ES-I3 (cell line): Measurements from ENCODE around the gene PALM2AKAP2.
A peak's percentile ranks its signal among the peaks of the same experiment; 100 is the strongest.

ENCODE experiments used
- H3K36me3 ChIP-seq: 2 replicates; pipeline ENCODE4 v1.6.1; 2013; ENCODE audit warnings: mild to moderate bottlenecking, low read length, control low read depth, moderate library complexity; ENCODE audit not compliant: insufficient read depth
- H3K4me1 ChIP-seq: 2 replicates; pipeline ENCODE4 v1.6.1; 2013; ENCODE audit warnings: mild to moderate bottlenecking, control low read depth, low read length; ENCODE audit not compliant: insufficient read depth
- H3K9ac ChIP-seq: 2 replicates; pipeline ENCODE4 v1.6.1; 2013; ENCODE audit warnings: low read depth, mild to moderate bottlenecking, low read length, moderate library complexity
- H3K9me3 ChIP-seq: 2 replicates; pipeline ENCODE4 v1.6.1; 2013; ENCODE audit warnings: mild to moderate bottlenecking, low read length, moderate library complexity; ENCODE audit not compliant: control insufficient read depth, insufficient read depth

PALM2AKAP2 gene

GRCh38 chr9:109779711-109780452 lies at the start of gene PALM2AKAP2:
Gene PALM2AKAP2, plus strand, starts transcription at chr9:109780198. Its CDS starts 291 bp downstream, at chr9:109780489.
- Histone ChIP-seq H3K9ac (peak within 1 kb of the TSS; percentile 72), H3K36me3 (no peaks in the 10 kb centered on the region), H3K9me3 (no peaks in the 10 kb centered on the region), H3K4me1 (no peaks in the 10 kb centered on the region; the same call in 1 of the 2 replicates)

DNA sequence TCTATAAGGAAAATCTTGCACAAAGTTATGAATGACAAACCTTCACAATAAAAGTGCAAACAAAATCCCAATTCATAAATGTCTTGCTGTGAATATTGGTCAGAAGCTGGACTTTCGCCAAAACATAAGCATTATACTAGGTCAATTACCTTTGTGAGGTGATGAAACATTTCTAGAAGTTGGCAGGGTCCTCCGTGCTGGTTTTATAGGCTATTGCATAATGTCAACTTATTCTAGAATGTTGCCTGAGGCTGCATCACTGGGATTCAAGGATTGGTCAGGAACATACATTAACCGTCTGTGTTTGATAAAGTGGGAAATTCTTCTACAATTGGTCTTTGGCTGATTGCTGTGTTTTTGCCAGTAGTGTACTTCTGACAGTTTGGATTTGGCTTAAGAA lies 49.8 kb upstream of the PALM2AKAP2 start:
- no peak overlapping the region for H3K9ac ChIP-seq
- H3K4me1 ChIP-seq: no peaks in the 10 kb centered on the region
- no peaks in the 10 kb centered on the region for H3K36me3 ChIP-seq
- no peaks in the 10 kb centered on the region for H3K9me3 ChIP-seq

- Histone ChIP-seq H3K36me3 (no peaks in the 10 kb centered on the region), H3K4me1 (no peaks in the 10 kb centered on the region), H3K9me3 (no peaks in the 10 kb centered on the region), H3K9ac (no peak overlapping the region)
Observed at GRCh38 chr9:109733690-109734089, 46.3 kb upstream of the PALM2AKAP2 start.

- H3K9ac ChIP-seq: no peak overlapping the region
- no peaks in the 10 kb centered on the region for H3K36me3 ChIP-seq
- no peaks in the 10 kb centered on the region for H3K4me1 ChIP-seq
- no peaks in the 10 kb centered on the region for H3K9me3 ChIP-seq
Observed at GRCh38 chr9:109734814-109735213, 45.2 kb upstream of the PALM2AKAP2 start.

- no peaks in the 10 kb centered on the region for H3K36me3 ChIP-seq
- H3K4me1 ChIP-seq: no peaks in the 10 kb centered on the region
- H3K9ac ChIP-seq: no peak overlapping the region
- H3K9me3 ChIP-seq: no peaks in the 10 kb centered on the region
Observed at GRCh38 chr9:109735801-109736200, 44.2 kb upstream of the PALM2AKAP2 start.

DNA sequence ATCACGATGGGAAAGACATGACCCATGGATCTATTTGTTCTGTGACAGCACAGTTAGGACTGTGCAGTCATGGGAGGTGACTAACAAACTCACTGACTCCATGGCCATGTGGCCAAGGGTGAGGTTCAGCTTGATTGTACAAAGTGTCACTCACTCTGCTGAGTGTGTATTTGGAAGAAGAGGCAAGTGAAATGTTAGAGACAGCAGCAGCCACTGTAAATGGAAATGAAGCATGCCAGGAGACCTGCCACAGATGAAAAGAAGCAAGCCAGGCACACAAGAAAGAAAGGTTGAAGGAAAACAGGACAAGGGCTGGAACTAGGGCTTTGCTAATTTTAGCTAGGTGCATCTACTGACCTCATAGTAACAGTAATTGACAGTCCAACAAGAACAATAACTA lies 42.7 kb upstream of the PALM2AKAP2 start:
- no peaks in the 10 kb centered on the region for H3K36me3 ChIP-seq
- H3K9me3 ChIP-seq: no peaks in the 10 kb centered on the region
- no peak overlapping the region for H3K9ac ChIP-seq
- H3K4me1 ChIP-seq: no peaks in the 10 kb centered on the region

DNA sequence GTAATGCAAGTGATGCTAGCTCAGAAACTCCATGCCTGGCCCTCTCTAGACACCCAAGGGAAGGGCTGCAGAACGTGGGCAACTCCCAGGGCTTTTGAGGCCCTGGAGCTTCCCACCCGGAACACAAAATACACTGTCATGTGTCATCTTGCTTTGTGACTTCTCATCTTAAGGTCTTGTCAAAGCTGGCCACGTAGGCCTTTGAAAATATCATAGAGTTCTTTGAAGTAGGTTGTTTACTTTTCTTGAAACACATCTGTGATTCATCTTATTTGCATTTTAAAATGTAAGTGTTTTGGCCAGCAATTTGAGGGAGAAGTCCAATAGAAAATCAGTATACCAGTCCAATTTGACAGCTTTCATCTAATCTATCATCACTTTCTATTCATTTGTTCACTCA lies 40.2 kb upstream of the PALM2AKAP2 start:
- H3K9me3 ChIP-seq: no peaks in the 10 kb centered on the region
- H3K36me3 ChIP-seq: no peaks in the 10 kb centered on the region
- no peak overlapping the region for H3K9ac ChIP-seq
- no peaks in the 10 kb centered on the region for H3K4me1 ChIP-seq

GRCh38 chr9:109742776-109743348 lies 37.1 kb upstream of the PALM2AKAP2 start:
- no peaks in the 10 kb centered on the region for H3K36me3 ChIP-seq
- peaks cover 4% of the 10 kb centered on the region; the same call in 1 of the 2 replicates for H3K4me1 ChIP-seq
- no peaks in the 10 kb centered on the region for H3K9me3 ChIP-seq
- no peak overlapping the region for H3K9ac ChIP-seq

- no peaks in the 10 kb centered on the region for H3K9me3 ChIP-seq
- H3K4me1 ChIP-seq: peaks cover 4% of the 10 kb centered on the region; the same call in 1 of the 2 replicates
- H3K36me3 ChIP-seq: no peaks in the 10 kb centered on the region
- H3K9ac ChIP-seq: no peak overlapping the region
Observed at GRCh38 chr9:109743696-109744095, 36.3 kb upstream of the PALM2AKAP2 start.

GRCh38 chr9:109745335-109746283 lies 34.4 kb upstream of the PALM2AKAP2 start:
- Histone ChIP-seq H3K9ac (no peak overlapping the region), H3K36me3 (no peaks in the 10 kb centered on the region), H3K4me1 (peaks cover 5% of the 10 kb centered on the region; the same call in 1 of the 2 replicates), H3K9me3 (no peaks in the 10 kb centered on the region)

GRCh38 chr9:109751253-109751652 lies 28.7 kb upstream of the PALM2AKAP2 start:
- Histone ChIP-seq H3K4me1 (peaks cover 11% of the 10 kb centered on the region), H3K9ac (no peak overlapping the region), H3K9me3 (no peaks in the 10 kb centered on the region), H3K36me3 (no peaks in the 10 kb centered on the region)

- H3K4me1 ChIP-seq: peaks cover 11% of the 10 kb centered on the region
- H3K9ac ChIP-seq: no peak overlapping the region
- H3K36me3 ChIP-seq: no peaks in the 10 kb centered on the region
- no peaks in the 10 kb centered on the region for H3K9me3 ChIP-seq
Observed at GRCh38 chr9:109753308-109753707, 26.7 kb upstream of the PALM2AKAP2 start.

DNA sequence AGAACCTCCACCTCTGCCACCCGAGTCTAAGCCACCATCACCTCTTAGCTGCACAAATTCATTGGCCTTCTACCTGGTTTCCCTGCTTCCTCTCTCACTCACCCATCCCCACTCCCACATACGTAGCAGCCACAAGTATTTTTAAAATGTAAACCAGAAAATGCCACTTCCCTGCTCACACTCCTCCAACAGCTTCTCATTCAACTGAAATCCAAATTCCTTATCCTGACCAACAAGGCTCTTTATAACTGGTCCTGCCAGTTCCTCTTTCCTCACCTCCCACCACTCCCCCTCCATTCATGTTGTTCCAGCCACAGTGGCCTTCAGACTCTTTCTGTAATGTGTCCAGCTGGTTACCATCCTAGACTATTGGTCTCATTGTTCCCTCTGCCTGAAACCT lies 25.0 kb upstream of the PALM2AKAP2 start:
- H3K4me1 ChIP-seq: peaks cover 11% of the 10 kb centered on the region
- no peaks in the 10 kb centered on the region for H3K9me3 ChIP-seq
- H3K9ac ChIP-seq: no peak overlapping the region
- no peaks in the 10 kb centered on the region for H3K36me3 ChIP-seq

- Histone ChIP-seq H3K9ac (no peak overlapping the region), H3K4me1 (peaks cover 6% of the 10 kb centered on the region; the same call in 1 of the 2 replicates), H3K9me3 (no peaks in the 10 kb centered on the region), H3K36me3 (no peaks in the 10 kb centered on the region)
Observed at GRCh38 chr9:109759589-109759988, 20.4 kb upstream of the PALM2AKAP2 start.
